GM13977 (cell line): ENCODE results near the gene RSPO3.
"Not testable (repeated sequence)": the region's sequence is repeated elsewhere in the genome, so short reads cannot be mapped to it uniquely, and the experiment has no call there.

ENCODE experiments used
- DNase-seq: peaks from one replicate; pipeline ENCODE4 v3.0.0; 2012; ENCODE audit warnings: low spot score
- in situ Hi-C: fragments of 300-500 bp; cut with MboI; formaldehyde crosslinking; loops from one replicate; pipeline ENCODE4 v1.12.0; 2022; ENCODE audit warnings: low sequenced_read_pairs, low pct_unique_long_range_greater_than_20kb, mixed read lengths, inconsistent platforms; ENCODE audit not compliant: unreplicated experiment
- TF ChIP-seq, protein P1 (sequence below): IDR thresholded peaks from 2 replicates; pipeline ENCODE4 v1.5.1; 2012; ENCODE audit warnings: mild to moderate bottlenecking, control low read depth; ENCODE audit not compliant: insufficient read depth; ENCODE audit errors: extremely low read depth, missing control alignments

The RSPO3 gene

DNA sequence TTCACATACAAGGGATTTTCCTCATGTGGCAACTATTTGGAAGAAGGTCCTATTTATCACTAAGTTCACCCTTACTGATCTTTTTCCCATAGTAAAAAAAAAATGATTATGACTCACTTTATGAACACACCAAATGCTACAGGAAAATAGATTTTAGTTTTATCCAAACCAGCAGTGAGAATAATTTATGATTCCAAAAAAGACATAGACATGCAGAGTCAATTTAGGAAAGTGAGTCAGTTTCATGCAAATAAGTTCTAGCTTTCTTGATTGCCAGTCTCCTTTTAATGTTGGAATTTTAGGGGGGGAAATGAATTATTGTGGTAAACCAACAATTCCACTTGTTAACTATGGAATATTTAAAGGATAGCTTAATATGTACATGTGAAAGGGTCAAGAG is 84.2 kb downstream of the RSPO3 start:
- DNase-seq: no peak
- TF ChIP-seq, protein P1, sequence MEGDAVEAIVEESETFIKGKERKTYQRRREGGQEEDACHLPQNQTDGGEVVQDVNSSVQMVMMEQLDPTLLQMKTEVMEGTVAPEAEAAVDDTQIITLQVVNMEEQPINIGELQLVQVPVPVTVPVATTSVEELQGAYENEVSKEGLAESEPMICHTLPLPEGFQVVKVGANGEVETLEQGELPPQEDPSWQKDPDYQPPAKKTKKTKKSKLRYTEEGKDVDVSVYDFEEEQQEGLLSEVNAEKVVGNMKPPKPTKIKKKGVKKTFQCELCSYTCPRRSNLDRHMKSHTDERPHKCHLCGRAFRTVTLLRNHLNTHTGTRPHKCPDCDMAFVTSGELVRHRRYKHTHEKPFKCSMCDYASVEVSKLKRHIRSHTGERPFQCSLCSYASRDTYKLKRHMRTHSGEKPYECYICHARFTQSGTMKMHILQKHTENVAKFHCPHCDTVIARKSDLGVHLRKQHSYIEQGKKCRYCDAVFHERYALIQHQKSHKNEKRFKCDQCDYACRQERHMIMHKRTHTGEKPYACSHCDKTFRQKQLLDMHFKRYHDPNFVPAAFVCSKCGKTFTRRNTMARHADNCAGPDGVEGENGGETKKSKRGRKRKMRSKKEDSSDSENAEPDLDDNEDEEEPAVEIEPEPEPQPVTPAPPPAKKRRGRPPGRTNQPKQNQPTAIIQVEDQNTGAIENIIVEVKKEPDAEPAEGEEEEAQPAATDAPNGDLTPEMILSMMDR: no peak
- in situ Hi-C loops: no loop called here

- in situ Hi-C loops: no loop called here
- no peak for DNase-seq
- TF ChIP-seq, protein P1: no peak
Measured at GRCh38 chr6:127204281-127204680, 85.8 kb downstream of the RSPO3 start.

DNA sequence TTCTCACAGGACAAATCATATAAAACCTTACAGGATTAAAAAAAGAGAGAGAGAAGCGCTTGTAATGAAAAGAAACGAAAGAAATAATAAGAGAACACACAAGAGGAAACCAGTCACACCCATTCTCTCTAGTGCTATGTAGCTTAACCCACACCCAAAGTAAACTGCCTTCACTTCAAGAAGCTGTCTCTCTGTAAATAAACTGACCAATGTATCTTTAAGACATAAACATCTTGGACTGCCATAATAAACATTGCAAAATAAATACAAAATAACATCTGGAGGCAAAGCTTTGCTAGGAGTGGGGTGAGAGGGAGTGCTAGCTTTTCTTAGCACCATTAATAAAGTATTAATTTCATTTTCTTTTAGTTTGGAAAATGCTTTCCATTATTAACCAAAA is 86.6 kb downstream of the RSPO3 start:
- DNase-seq: no peak
- in situ Hi-C loops: no loop called here
- TF ChIP-seq, protein P1: no peak

GRCh38 chr6:127206531-127207095 is 88.1 kb downstream of the RSPO3 start:
- TF ChIP-seq, protein P1: no peak
- in situ Hi-C loops: no loop called here
- DNase-seq: no peak

GRCh38 chr6:127207591-127208120 is 89.2 kb downstream of the RSPO3 start:
- TF ChIP-seq, protein P1: no peak
- no peak for DNase-seq
- in situ Hi-C loops: no loop called here

DNA sequence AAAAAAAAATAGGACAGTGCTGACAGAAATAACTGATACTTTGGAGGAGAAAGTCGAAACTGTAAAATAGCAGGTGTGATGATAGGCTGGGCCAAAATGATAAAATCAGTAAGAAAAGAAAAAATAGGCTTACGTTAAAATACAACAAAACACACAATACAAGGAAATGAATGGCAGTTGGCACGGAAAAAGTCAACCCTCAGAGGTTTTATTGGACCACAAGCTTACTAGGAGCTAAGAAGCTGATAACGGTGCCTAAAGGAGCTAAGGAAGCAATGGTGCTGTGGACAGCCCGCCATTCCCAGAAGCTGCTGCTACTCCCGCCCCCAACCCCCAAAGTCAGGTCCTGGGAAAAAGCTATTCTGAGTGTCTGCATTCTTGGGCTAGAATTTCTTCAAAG is 92.3 kb downstream of the RSPO3 start:
- TF ChIP-seq, protein P1: no peak
- DNase-seq: no peak
- in situ Hi-C loops: no loop called here

DNA sequence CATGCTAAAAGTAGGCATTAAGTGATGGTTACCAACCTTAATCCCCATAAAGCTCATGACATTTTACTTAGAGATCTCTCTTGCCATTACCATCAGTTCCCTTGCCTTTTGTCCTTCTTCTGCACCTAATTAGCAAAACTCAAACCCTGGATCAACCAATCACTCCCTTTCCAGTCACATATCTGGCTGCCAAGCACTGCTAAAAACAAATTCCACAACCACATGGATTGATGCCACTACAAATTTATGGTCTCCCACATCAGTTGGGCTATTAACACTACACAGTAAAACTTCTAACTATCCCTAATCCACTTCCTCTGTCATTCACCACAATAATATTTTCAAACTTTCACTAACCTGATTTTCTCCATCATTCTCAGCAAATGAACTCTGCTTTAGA is 93.9 kb downstream of the RSPO3 start:
- TF ChIP-seq, protein P1: no peak
- in situ Hi-C loops: no loop called here
- DNase-seq: no peak

GRCh38 chr6:127214032-127214431 is 95.6 kb downstream of the RSPO3 start:
- in situ Hi-C loops, DNase-seq: not testable (repeated sequence)

- in situ Hi-C loops, DNase-seq: not testable (repeated sequence)
Measured at GRCh38 chr6:127214531-127214930, 96.1 kb downstream of the RSPO3 start.
